Loucy (cell line): ENCODE data around the gene ADIPOR2.

Source experiments
- EZH2phosphoT487 ChIP-seq: fragments of 200-600 bp; IDR thresholded peaks from 2 replicates; pipeline ENCODE4 v1.6.1; 2018; ENCODE audit warnings: antibody characterized with exemption, mild to moderate bottlenecking, moderate library complexity, borderline replicate concordance
- TF ChIP-seq, protein P1 (sequence below): fragments of 200-600 bp; sonication (generic); conservative IDR thresholded peaks from 2 replicates; pipeline ENCODE4 v1.5.1; 2014; ENCODE audit warnings: mild to moderate bottlenecking, antibody characterized with exemption, low read length

DNA sequence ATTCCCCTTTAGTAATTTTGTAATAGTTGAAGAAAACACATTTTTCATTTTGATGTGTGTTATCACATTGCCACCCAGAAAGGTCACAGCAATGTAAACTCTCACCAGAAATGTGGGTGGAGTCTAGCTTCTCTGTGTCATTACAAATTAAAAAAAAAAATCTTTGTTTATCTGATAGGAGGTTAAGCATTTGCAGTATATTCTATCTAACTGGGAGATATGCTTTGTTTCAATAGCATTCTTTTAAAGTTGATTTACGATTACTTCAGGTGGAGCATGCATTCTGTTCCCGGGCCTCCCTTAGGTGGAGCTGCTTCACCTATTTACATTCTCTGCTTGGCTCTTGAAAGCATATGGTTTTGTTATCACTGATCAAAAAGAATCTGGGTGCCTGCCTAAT is 7.8 kb downstream of the ADIPOR2 start:
- TF ChIP-seq, protein P1, sequence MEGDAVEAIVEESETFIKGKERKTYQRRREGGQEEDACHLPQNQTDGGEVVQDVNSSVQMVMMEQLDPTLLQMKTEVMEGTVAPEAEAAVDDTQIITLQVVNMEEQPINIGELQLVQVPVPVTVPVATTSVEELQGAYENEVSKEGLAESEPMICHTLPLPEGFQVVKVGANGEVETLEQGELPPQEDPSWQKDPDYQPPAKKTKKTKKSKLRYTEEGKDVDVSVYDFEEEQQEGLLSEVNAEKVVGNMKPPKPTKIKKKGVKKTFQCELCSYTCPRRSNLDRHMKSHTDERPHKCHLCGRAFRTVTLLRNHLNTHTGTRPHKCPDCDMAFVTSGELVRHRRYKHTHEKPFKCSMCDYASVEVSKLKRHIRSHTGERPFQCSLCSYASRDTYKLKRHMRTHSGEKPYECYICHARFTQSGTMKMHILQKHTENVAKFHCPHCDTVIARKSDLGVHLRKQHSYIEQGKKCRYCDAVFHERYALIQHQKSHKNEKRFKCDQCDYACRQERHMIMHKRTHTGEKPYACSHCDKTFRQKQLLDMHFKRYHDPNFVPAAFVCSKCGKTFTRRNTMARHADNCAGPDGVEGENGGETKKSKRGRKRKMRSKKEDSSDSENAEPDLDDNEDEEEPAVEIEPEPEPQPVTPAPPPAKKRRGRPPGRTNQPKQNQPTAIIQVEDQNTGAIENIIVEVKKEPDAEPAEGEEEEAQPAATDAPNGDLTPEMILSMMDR, result peak; percentile 36
- TF ChIP-seq EZH2phosphoT487, result no peak
